HCT116 (cell line): ENCODE results near the gene DLEU7. TPM values are rescaled to one million over a fixed set of nuclear protein-coding genes. Genes with fewer than 3 reads are reported as not detected.

Experiments
- ATAC-seq: fragments of 200-7000 bp; cut with Tn5 transposase; 2 replicates; pipeline ENCODE4 v1.9.1; 2020; ENCODE audit warnings: mild to moderate bottlenecking, moderate library complexity
- BruUV-seq: library from RNA; stranded (reverse); fragments of 400-500 nt; replicated peaks from 2 replicates; lab custom pipeline; 2021; lab: Mats Ljungman, UMichigan
- CTCF ChIA-PET: fragments of 300-600 bp; sonication (Branson Sonifier 250); formaldehyde crosslinking; loops from one replicate; lab custom pipeline; 2021; ENCODE audit warnings: antibody characterized with exemption; lab: Charles Lee
- POLR2A ChIA-PET: fragments of 300-600, 350-600 bp; sonication (Branson Sonifier 250); formaldehyde crosslinking; loops from one replicate; lab custom pipeline; 2021; ENCODE audit warnings: antibody characterized with exemption; lab: Charles Lee
- RAD21 ChIA-PET, 2 experiments: fragments of 300-600 bp; sonication (Branson Sonifier 250); formaldehyde crosslinking; loops; one replicate each; lab custom pipeline; 2023; ENCODE audit warnings: low total read pairs in 2 of 2; ENCODE audit not compliant: uncharacterized antibody in 2 of 2, unreplicated experiment in 2 of 2, low non-redundant PET in 1 of 2; lab: Charles Lee
- DNase-seq: peaks from one replicate; pipeline ENCODE4 v3.0.0-alpha.2; 2010; ENCODE audit warnings: low read depth, low spot score
- H2AFZ ChIP-seq: fragments of 200-600 bp; shearing (Covaris generic), sonication (generic); 2 replicates; pipeline ENCODE4 v1.6.1; 2017; ENCODE audit warnings: low read depth, mixed run types, mixed read lengths, antibody characterized with exemption, low read length; ENCODE audit not compliant: poor library complexity, severe bottlenecking
- H3K27ac ChIP-seq: 2 replicates; pipeline ENCODE4 v1.5.1; 2012; ENCODE audit warnings: low read depth, low read length
- H3K27me3 ChIP-seq: fragments of 200-600 bp; sonication (generic); 2 replicates; pipeline ENCODE4 v1.6.1; 2016; ENCODE audit warnings: mixed run types, low read length, mixed read lengths; ENCODE audit not compliant: insufficient read depth
- H3K36me3 ChIP-seq, 2 experiments: fragments of 200-500 bp in 1 of 2; fragments of 200-600 bp in 1 of 2; sonication (Bioruptor generic) in 1 of 2; sonication (generic) in 1 of 2; 2 replicates each; pipeline versions ENCODE4 v1.5.1 to v1.6.1; 2014 to 2016; ENCODE audit warnings: low read length in 2 of 2, inconsistent platforms in 1 of 2, mixed read lengths in 1 of 2, mixed run types in 1 of 2; ENCODE audit not compliant: insufficient read depth in 2 of 2, control insufficient read depth in 1 of 2
- H3K4me1 ChIP-seq, 2 experiments: fragments of 200-600 bp in 1 of 2; sonication (generic) in 1 of 2; 2 replicates each; pipeline versions ENCODE4 v1.5.1 to v1.6.1; 2012 to 2017; ENCODE audit warnings: low read length in 2 of 2, inconsistent platforms in 1 of 2, mild to moderate bottlenecking in 1 of 2, mixed read lengths in 1 of 2, mixed run types in 1 of 2, moderate library complexity in 1 of 2; ENCODE audit not compliant: insufficient read depth in 2 of 2, control insufficient read depth in 1 of 2
- H3K4me2 ChIP-seq: fragments of 200-600 bp; sonication (generic); 2 replicates; pipeline ENCODE4 v1.6.1; 2017; ENCODE audit warnings: mixed run types, low read length, mixed read lengths
- H3K4me3 ChIP-seq, 2 experiments: fragments of 200-600 bp in 1 of 2; sonication (generic) in 1 of 2; replicated peaks in 1 of 2; 2 replicates each; pipeline ENCODE4 v1.5.1; 2011 to 2016; ENCODE audit warnings: low read length in 2 of 2, control low read depth in 1 of 2, low read depth in 1 of 2, mild to moderate bottlenecking in 1 of 2, mixed read lengths in 1 of 2, mixed run types in 1 of 2
- H3K79me2 ChIP-seq: fragments of 200-600 bp; sonication (generic); 2 replicates; pipeline ENCODE4 v1.6.1; 2017; ENCODE audit warnings: mild to moderate bottlenecking, mixed run types, low read length, moderate library complexity, mixed read lengths; ENCODE audit not compliant: insufficient read depth
- H3K9ac ChIP-seq: fragments of 200-600 bp; sonication (generic); 2 replicates; pipeline ENCODE4 v1.6.1; 2016; ENCODE audit warnings: low read length, mixed read lengths
- H3K9me2 ChIP-seq: fragments of 200-600 bp; sonication (generic), shearing (Covaris generic); 2 replicates; pipeline ENCODE4 v1.6.1; 2017; ENCODE audit warnings: mixed run types, mild to moderate bottlenecking, moderate library complexity; ENCODE audit not compliant: insufficient read depth
- H3K9me3 ChIP-seq, 2 experiments: fragments of 200-500 bp in 1 of 2; fragments of 200-600 bp in 1 of 2; sonication (Bioruptor generic) in 1 of 2; sonication (generic) in 1 of 2; 2 replicates each; pipeline ENCODE4 v1.6.1; 2014 to 2017; ENCODE audit warnings: low read length in 2 of 2, mixed read lengths in 2 of 2, inconsistent platforms in 1 of 2, low read depth in 1 of 2, mild to moderate bottlenecking in 1 of 2, mixed run types in 1 of 2, moderate library complexity in 1 of 2; ENCODE audit not compliant: control insufficient read depth in 1 of 2, insufficient read depth in 1 of 2
- H4K20me1 ChIP-seq: fragments of 200-600 bp; sonication (generic), shearing (Covaris generic); 2 replicates; pipeline ENCODE4 v1.6.1; 2017; ENCODE audit warnings: mixed run types, mild to moderate bottlenecking, moderate library complexity; ENCODE audit not compliant: insufficient read depth
- ATF3 ChIP-seq: IDR thresholded peaks from 2 replicates; pipeline ENCODE4 v1.6.1; 2012
- CBX3 ChIP-seq: IDR thresholded peaks from 2 replicates; pipeline ENCODE4 v1.6.1; 2012; ENCODE audit warnings: low read depth
- ELF1 ChIP-seq: IDR thresholded peaks from 2 replicates; pipeline ENCODE4 v1.6.1; 2012; ENCODE audit warnings: low read depth, borderline replicate concordance
- FOSL1 ChIP-seq: IDR thresholded peaks from 2 replicates; pipeline ENCODE4 v1.6.1; 2012; ENCODE audit warnings: low read depth
- JUND ChIP-seq: IDR thresholded peaks from 2 replicates; pipeline ENCODE4 v1.6.1; 2012
- RAD21 ChIP-seq: IDR thresholded peaks from 2 replicates; pipeline ENCODE4 v1.6.1; 2012; ENCODE audit warnings: low read depth, mild to moderate bottlenecking
- SIN3A ChIP-seq: IDR thresholded peaks from 2 replicates; pipeline ENCODE4 v1.6.1; 2012; ENCODE audit warnings: low read depth
- SRF ChIP-seq: IDR thresholded peaks from 2 replicates; pipeline ENCODE4 v1.6.1; 2012; ENCODE audit warnings: low read depth
- TCF7L2 ChIP-seq: IDR thresholded peaks from 2 replicates; pipeline ENCODE4 v1.7.0; 2011; ENCODE audit warnings: borderline replicate concordance, inconsistent platforms; ENCODE audit not compliant: insufficient read depth, insufficient read length; ENCODE audit errors: extremely low read depth
- ZFX ChIP-seq: fragments of 450-650 bp; IDR thresholded peaks from 2 replicates; pipeline ENCODE4 v1.6.1; 2017
- intact Hi-C: fragments of 100-400 bp; cut with micrococcal nuclease; formaldehyde crosslinking; loops from 2 replicates; pipeline ENCODE4 v1.10.0; 2022
- total RNA-seq: library from RNA; stranded (reverse); gene quantifications from one replicate; pipeline ENCODE4 v1.2.1, GENCODE V29; 2021; ENCODE audit not compliant: unreplicated experiment
- TF ChIP-seq, protein P1 (sequence below): IDR thresholded peaks from 2 replicates; pipeline ENCODE4 v1.6.1; 2012; ENCODE audit warnings: low read depth
- TF ChIP-seq, protein P2 (sequence below): IDR thresholded peaks from 2 replicates; pipeline ENCODE4 v1.6.1; 2011; ENCODE audit warnings: mild to moderate bottlenecking, low read length, moderate library complexity; ENCODE audit not compliant: insufficient replicate concordance; ENCODE audit errors: extremely low read depth

DLEU7 gene
- total RNA-seq, 1 experiment from 2014 or later: not detected

DNA sequence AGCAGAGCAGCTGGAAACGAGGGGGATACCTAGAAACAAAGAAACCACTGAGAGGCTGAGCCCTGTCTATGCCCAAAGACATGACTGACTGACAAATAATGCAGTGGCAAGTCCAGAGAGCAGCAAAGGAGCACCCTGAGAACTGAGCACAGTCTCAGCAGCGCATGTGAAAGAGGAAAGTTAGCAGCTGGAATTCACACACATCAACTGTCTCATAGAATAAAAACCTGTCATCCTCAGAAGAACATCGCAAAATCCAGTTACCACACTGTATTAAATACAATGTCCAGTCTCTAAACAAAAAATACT lies 24.1 kb upstream of the DLEU7 start:
- no peak overlapping the region for H3K27ac ChIP-seq
- H4K20me1 ChIP-seq: no peaks in the 10 kb centered on the region
- H3K79me2 ChIP-seq: no peaks in the 10 kb centered on the region
- no peak overlapping the region for H2AFZ ChIP-seq
- intact Hi-C loops: no loop called here
- no peaks in the 10 kb centered on the region for H3K4me1 ChIP-seq
- H3K27me3 ChIP-seq: no peaks in the 10 kb centered on the region
- ChIA-PET POLR2A (no interaction called here), RAD21 (no interaction called here), CTCF (no interaction called here)
- no peaks in the 10 kb centered on the region for H3K9me3 ChIP-seq
- no peak overlapping the region for H3K9ac ChIP-seq
- DNase-seq: no peak
- no peak overlapping the region for H3K4me2 ChIP-seq
- no peak overlapping the region for H3K4me3 ChIP-seq
- no TSS peak for BruUV-seq
- no peaks in the 10 kb centered on the region for H3K36me3 ChIP-seq
- TF ChIP-seq, protein P1, sequence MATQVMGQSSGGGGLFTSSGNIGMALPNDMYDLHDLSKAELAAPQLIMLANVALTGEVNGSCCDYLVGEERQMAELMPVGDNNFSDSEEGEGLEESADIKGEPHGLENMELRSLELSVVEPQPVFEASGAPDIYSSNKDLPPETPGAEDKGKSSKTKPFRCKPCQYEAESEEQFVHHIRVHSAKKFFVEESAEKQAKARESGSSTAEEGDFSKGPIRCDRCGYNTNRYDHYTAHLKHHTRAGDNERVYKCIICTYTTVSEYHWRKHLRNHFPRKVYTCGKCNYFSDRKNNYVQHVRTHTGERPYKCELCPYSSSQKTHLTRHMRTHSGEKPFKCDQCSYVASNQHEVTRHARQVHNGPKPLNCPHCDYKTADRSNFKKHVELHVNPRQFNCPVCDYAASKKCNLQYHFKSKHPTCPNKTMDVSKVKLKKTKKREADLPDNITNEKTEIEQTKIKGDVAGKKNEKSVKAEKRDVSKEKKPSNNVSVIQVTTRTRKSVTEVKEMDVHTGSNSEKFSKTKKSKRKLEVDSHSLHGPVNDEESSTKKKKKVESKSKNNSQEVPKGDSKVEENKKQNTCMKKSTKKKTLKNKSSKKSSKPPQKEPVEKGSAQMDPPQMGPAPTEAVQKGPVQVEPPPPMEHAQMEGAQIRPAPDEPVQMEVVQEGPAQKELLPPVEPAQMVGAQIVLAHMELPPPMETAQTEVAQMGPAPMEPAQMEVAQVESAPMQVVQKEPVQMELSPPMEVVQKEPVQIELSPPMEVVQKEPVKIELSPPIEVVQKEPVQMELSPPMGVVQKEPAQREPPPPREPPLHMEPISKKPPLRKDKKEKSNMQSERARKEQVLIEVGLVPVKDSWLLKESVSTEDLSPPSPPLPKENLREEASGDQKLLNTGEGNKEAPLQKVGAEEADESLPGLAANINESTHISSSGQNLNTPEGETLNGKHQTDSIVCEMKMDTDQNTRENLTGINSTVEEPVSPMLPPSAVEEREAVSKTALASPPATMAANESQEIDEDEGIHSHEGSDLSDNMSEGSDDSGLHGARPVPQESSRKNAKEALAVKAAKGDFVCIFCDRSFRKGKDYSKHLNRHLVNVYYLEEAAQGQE: no peak
- TF ChIP-seq SRF: no peak
- TF ChIP-seq, protein P2, sequence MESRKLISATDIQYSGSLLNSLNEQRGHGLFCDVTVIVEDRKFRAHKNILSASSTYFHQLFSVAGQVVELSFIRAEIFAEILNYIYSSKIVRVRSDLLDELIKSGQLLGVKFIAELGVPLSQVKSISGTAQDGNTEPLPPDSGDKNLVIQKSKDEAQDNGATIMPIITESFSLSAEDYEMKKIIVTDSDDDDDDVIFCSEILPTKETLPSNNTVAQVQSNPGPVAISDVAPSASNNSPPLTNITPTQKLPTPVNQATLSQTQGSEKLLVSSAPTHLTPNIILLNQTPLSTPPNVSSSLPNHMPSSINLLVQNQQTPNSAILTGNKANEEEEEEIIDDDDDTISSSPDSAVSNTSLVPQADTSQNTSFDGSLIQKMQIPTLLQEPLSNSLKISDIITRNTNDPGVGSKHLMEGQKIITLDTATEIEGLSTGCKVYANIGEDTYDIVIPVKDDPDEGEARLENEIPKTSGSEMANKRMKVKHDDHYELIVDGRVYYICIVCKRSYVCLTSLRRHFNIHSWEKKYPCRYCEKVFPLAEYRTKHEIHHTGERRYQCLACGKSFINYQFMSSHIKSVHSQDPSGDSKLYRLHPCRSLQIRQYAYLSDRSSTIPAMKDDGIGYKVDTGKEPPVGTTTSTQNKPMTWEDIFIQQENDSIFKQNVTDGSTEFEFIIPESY: no peak
- TF ChIP-seq TCF7L2: no peak
- TF ChIP-seq ELF1: no peak
- TF ChIP-seq CBX3: no peak
- TF ChIP-seq RAD21: no peak
- no peak for TF ChIP-seq FOSL1
- no peak for TF ChIP-seq SIN3A
- no peak for TF ChIP-seq JUND
- no peak for TF ChIP-seq ZFX
- no peak for TF ChIP-seq ATF3
- no peaks in the 10 kb centered on the region for H3K9me2 ChIP-seq
- no peak for ATAC-seq
